Activated T-cell treated with anti-CD3 and anti-CD28 coated beads, Interleukin-2, amount 50 U/mL, for 24 hours (primary cell): ENCODE data around the gene AFF1.
"Not testable (repeated sequence)": the region's sequence is repeated elsewhere in the genome, so short reads cannot be mapped to it uniquely, and the experiment has no call there.

ENCODE experiments used
- DNase-seq: peaks from one replicate; pipeline ENCODE4 v3.0.0-alpha.2; 2020
- H3K27ac Mint-ChIP-seq: 2 replicates; pipeline ENCODE4 v1.8.0; 2020; ENCODE audit warnings: mild to moderate bottlenecking, mixed read lengths
- H3K27me3 Mint-ChIP-seq: 2 replicates; pipeline ENCODE4 v1.8.0; 2020; ENCODE audit warnings: mixed read lengths
- H3K36me3 Mint-ChIP-seq: 2 replicates; pipeline ENCODE4 v1.8.0; 2020; ENCODE audit warnings: low read depth, mixed read lengths
- H3K4me1 Mint-ChIP-seq: 2 replicates; pipeline ENCODE4 v1.8.0; 2020; ENCODE audit warnings: low read depth, mixed read lengths
- H3K4me3 Mint-ChIP-seq: 2 replicates; pipeline ENCODE4 v1.8.0; 2020; ENCODE audit warnings: mild to moderate bottlenecking, moderate library complexity, mixed read lengths
- H3K9me3 Mint-ChIP-seq: 2 replicates; pipeline ENCODE4 v1.8.0; 2020; ENCODE audit warnings: mixed read lengths

The AFF1 gene

DNA sequence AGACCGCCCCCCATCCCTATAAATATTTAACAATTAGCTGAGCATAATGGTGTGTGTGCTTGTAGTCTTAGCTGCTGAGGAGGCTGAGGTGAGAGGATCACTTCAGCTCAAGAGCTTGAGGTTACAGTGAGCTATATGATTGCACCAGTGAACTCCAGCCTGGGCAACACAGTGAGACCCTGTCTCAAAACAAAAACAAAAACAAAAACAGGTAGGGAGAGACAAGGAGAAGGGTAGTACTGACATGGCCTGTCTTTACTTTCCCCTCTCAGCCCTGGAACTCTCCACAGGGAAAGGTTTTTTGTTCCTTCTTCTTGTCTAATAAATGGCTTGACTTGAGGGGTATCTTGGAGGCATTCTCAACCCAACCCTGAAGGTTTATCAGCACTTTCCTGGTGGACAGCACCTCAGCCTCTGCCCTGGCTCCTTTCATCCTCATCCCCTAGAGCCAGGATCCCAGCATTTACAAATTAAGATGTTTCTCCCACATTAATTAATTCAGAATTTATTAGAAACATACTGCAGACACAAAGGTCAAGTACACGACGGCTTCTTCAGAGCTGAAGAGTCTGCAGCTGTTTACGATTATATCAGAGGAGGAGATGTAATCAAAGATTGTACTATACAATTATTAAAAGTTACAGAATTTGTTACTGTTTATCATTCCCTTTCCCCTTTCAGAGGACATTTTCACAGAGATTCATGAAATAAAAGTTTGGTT is 131.8 kb downstream of the AFF1 start:
- Mint-ChIP-seq H3K27me3 (no peaks in the 10 kb centered on the region), H3K36me3 (peaks cover 50% of the 10 kb centered on the region), H3K4me3 (no peak overlapping the region), H3K4me1 (peaks cover 45% of the 10 kb centered on the region), H3K9me3 (no peaks in the 10 kb centered on the region), H3K27ac (no peak overlapping the region)
- DNase-seq: no peak

- H3K4me1 Mint-ChIP-seq: peaks cover 43% of the 10 kb centered on the region
- DNase-seq: no peak
- no peak overlapping the region for H3K4me3 Mint-ChIP-seq
- H3K9me3 Mint-ChIP-seq: no peaks in the 10 kb centered on the region
- no peaks in the 10 kb centered on the region for H3K27me3 Mint-ChIP-seq
- peaks cover 45% of the 10 kb centered on the region for H3K36me3 Mint-ChIP-seq
- no peak overlapping the region for H3K27ac Mint-ChIP-seq
Observed at GRCh38 chr4:87067124-87067885, 132.5 kb downstream of the AFF1 start.

GRCh38 chr4:87068583-87069021 is 133.8 kb downstream of the AFF1 start:
- Mint-ChIP-seq H3K27ac (no peak overlapping the region), H3K9me3 (no peaks in the 10 kb centered on the region), H3K36me3 (peaks cover 39% of the 10 kb centered on the region), H3K4me1 (peaks cover 48% of the 10 kb centered on the region), H3K4me3 (no peak overlapping the region), H3K27me3 (no peaks in the 10 kb centered on the region)
- DNase-seq: no peak

- peaks cover 48% of the 10 kb centered on the region for H3K4me1 Mint-ChIP-seq
- H3K27me3 Mint-ChIP-seq: no peaks in the 10 kb centered on the region
- H3K9me3 Mint-ChIP-seq: no peaks in the 10 kb centered on the region
- H3K4me3 Mint-ChIP-seq: no peak overlapping the region
- H3K27ac Mint-ChIP-seq: no peak overlapping the region
- DNase-seq: no peak
- H3K36me3 Mint-ChIP-seq: peaks cover 34% of the 10 kb centered on the region
Observed at GRCh38 chr4:87069037-87069742, 134.4 kb downstream of the AFF1 start.

- H3K27ac Mint-ChIP-seq: peak overlapping the region; percentile 42
- H3K4me1 Mint-ChIP-seq: peaks cover 54% of the 10 kb centered on the region
Observed at GRCh38 chr4:87071401-87071800, 136.6 kb downstream of the AFF1 start.

DNA sequence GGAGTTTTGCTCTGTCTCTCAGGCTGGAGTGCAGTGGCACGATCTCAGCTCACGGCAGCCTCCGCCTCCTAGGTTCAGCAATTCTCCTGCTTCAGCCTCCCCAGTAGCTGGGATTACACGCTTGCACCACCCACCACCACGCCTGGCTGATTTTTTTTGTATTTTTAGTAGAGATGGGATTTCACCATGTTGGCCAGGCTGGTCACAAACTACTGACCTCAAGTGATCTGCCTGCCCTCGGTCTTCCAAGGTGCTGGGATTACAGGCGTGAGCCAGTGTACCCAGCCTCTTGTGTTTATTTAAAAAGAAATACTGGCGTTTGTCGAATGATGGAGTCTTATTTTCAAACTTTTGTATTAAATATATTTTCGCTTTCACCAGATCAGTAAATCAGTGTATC is 137.7 kb downstream of the AFF1 start:
- not testable (repeated sequence) for H3K9me3 Mint-ChIP-seq

More at GRCh38 chr4:87071401-87071800, 136.6 kb downstream of the AFF1 start:
- Mint-ChIP-seq H3K9me3 (no peaks in the 10 kb centered on the region), H3K27me3 (no peaks in the 10 kb centered on the region), H3K4me3 (no peak overlapping the region), H3K36me3 (peaks cover 22% of the 10 kb centered on the region)
- no peak for DNase-seq

GRCh38 chr4:87073199-87074120 is 138.6 kb downstream of the AFF1 start:
- peaks cover 11% of the 10 kb centered on the region for H3K36me3 Mint-ChIP-seq
- no peaks in the 10 kb centered on the region for H3K27me3 Mint-ChIP-seq
- H3K9me3 Mint-ChIP-seq: no peaks in the 10 kb centered on the region
- H3K4me3 Mint-ChIP-seq: peak overlapping the region; percentile 67
- H3K27ac Mint-ChIP-seq: peak overlapping the region; percentile 92
- peaks cover 60% of the 10 kb centered on the region for H3K4me1 Mint-ChIP-seq
- peak; percentile 61 for DNase-seq

More for the DNA sequence above, 137.7 kb downstream of the AFF1 start:
- Mint-ChIP-seq H3K36me3 (peaks cover 14% of the 10 kb centered on the region), H3K4me1 (peaks cover 55% of the 10 kb centered on the region), H3K4me3 (peak overlapping the region; percentile 67), H3K27ac (peak overlapping the region; percentile 92)
- H3K27me3 Mint-ChIP-seq, DNase-seq: not testable (repeated sequence)

DNA sequence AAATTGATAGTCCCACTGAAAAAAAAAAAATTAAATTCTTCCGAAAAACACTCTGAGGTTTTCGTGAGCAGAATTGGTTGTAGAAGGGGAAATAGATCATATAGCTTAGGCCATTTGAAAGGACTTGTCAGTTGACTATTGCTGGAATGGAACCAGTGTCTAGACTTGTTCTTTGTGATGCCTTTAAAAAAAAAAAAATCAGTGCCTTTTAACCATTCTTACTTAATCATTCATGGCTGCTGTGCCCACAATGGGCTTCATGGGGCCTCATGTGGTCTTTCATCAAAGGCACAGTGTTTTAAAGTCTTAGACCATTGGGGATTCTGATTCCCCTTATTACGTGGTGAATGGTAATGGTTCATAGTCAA is 139.3 kb downstream of the AFF1 start:
- DNase-seq: no peak
- H3K27me3 Mint-ChIP-seq: no peaks in the 10 kb centered on the region
- H3K9me3 Mint-ChIP-seq: no peaks in the 10 kb centered on the region
- peak overlapping the region; percentile 67 for H3K4me3 Mint-ChIP-seq
- peaks cover 57% of the 10 kb centered on the region for H3K4me1 Mint-ChIP-seq
- peaks cover 11% of the 10 kb centered on the region for H3K36me3 Mint-ChIP-seq
- peak overlapping the region; percentile 92 for H3K27ac Mint-ChIP-seq

DNA sequence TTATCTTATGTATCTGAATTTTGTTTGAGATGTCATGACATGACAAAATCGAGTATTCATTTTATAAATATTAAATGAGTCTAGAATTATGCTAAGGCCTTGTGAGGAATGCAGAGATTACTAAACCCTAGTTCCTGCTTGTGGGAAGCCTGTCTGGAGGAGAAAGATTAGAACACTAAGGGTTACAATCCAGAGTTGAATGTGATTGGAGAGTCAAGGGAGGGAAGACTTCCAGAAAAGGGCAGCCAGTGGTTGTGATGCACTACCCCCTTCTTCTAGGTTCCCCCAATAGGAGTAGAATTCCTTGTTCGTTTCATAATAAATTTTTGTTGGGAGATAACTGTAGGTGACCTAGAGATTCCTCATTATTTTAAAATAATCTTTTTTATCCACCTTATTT is 141.1 kb downstream of the AFF1 start:
- H3K27ac Mint-ChIP-seq: no peak overlapping the region
- H3K4me3 Mint-ChIP-seq: no peak overlapping the region
- no peaks in the 10 kb centered on the region for H3K27me3 Mint-ChIP-seq

DNA sequence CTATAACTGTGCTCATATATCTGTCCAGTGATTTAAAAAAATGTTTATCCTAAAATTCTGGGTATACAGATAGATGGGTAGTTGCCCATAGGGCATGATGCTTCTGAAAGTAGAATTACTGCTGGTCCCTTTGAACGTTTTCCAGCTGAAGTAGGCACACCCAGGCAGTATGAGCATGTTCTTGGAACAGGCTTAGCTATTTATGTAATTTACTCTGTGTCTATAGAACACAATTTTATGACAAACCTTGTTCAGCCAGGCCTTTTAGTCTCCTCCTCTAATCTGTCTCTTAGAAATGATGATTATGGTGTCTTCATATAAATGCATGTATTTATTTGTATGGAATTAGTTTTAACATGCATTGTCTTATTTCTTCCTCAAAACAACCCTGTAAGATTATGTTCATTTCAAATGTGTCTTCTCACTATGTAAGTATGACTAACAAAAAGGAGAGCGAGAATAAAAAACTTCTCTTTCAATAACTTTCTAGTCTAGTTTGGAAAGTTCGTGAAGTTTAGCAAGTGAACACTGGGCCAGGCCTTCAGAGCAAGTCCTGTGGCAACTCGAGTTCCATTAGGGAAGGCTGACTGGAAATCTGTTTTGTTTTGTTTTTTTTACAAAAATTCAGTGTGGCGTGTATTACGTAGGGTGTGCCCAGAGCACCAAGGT is 142.0 kb downstream of the AFF1 start:
- DNase-seq: no peak
- H3K4me1 Mint-ChIP-seq: peaks cover 63% of the 10 kb centered on the region
- H3K4me3 Mint-ChIP-seq: no peak overlapping the region
- H3K36me3 Mint-ChIP-seq: peaks cover 15% of the 10 kb centered on the region
- H3K9me3 Mint-ChIP-seq: no peaks in the 10 kb centered on the region
- no peaks in the 10 kb centered on the region for H3K27me3 Mint-ChIP-seq
- H3K27ac Mint-ChIP-seq: no peak overlapping the region

More for the DNA sequence above, 141.1 kb downstream of the AFF1 start:
- H3K36me3 Mint-ChIP-seq: peaks cover 13% of the 10 kb centered on the region
- peaks cover 64% of the 10 kb centered on the region for H3K4me1 Mint-ChIP-seq
- H3K9me3 Mint-ChIP-seq: no peaks in the 10 kb centered on the region
- DNase-seq: no peak

DNA sequence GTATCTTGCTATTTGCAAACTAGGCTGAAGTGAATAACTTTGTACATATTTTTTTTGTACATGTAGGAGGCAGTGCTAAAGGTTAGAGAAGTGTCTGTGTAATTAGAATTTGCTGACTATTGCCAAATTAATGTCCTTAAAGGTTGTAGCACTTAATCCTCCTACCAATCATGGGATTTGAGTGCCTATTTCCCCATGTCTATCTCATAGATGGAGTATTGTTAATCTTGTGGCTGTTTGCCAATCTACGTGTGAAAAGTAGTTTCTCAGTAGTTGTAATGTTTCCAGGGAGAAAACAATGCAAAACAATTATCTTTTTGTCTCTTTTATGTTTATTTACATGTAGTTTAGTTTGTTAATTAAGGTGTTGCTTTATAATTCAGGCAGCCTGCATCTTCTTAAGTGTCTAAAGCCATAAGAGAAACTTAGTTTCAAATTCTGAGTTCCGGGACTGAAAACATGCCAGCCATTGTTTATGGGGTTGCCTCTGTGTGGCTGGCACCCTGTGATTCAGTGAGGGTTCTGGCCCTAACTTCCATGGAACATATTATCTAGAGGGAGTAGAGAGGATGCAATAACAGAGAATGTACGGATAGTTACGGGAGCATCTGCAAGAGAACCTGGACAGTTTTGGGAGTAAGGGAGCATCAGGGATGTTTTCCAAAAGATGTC is 143.2 kb downstream of the AFF1 start:
- H3K4me3 Mint-ChIP-seq: no peak overlapping the region
- H3K36me3 Mint-ChIP-seq: peaks cover 16% of the 10 kb centered on the region
- peaks cover 61% of the 10 kb centered on the region for H3K4me1 Mint-ChIP-seq
- no peaks in the 10 kb centered on the region for H3K27me3 Mint-ChIP-seq
- DNase-seq: no peak
- H3K9me3 Mint-ChIP-seq: no peaks in the 10 kb centered on the region
- no peak overlapping the region for H3K27ac Mint-ChIP-seq

DNA sequence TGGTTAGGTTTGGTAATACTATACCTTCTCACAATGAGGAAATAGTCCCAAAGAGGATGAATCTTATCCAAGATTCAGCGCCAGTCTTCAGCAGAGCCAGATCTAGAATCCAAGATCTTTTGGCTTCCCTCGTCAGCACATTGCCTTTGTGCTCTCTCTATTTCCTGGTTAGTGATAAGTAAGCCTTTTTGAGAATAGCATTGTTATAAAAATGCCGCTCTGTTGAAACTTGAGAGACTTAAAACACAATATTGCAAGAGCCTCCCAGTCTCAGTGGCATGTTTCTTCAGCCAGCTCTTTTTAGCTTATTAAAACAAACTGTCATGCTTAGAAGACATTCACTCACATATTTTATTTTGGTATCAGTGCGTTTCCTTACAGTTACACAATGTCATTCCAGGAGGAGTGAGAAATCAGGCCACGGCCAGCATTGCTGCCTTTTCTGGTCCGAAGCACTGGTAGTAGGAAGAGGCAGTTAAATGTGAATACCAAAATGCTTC is 144.2 kb downstream of the AFF1 start:
- Mint-ChIP-seq H3K36me3 (peaks cover 21% of the 10 kb centered on the region), H3K4me1 (peaks cover 58% of the 10 kb centered on the region), H3K9me3 (no peaks in the 10 kb centered on the region), H3K27me3 (no peaks in the 10 kb centered on the region), H3K27ac (no peak overlapping the region), H3K4me3 (no peak overlapping the region)
- DNase-seq: no peak

- Mint-ChIP-seq H3K27me3 (no peaks in the 10 kb centered on the region), H3K27ac (no peak overlapping the region), H3K4me3 (no peak overlapping the region), H3K36me3 (peaks cover 25% of the 10 kb centered on the region), H3K9me3 (no peaks in the 10 kb centered on the region), H3K4me1 (peaks cover 57% of the 10 kb centered on the region)
- no peak for DNase-seq
Observed at GRCh38 chr4:87079967-87080366, 145.2 kb downstream of the AFF1 start.
